SK-N-SH (cell line): ENCODE results near the gene TCEAL9.
"Not testable (repeated sequence)": the region's sequence is repeated elsewhere in the genome, so short reads cannot be mapped to it uniquely, and the experiment has no call there.

Experiments
- ELF1 ChIP-seq: IDR thresholded peaks from 2 replicates; pipeline ENCODE4 v1.4.0; 2012
- EP300 ChIP-seq, 2 experiments: IDR thresholded peaks; 2 replicates each; pipeline versions ENCODE4 v1.4.0 to v1.6.1; 2012; ENCODE audit warnings: borderline replicate concordance in 1 of 2, low read depth in 1 of 2, low read length in 1 of 2
- FOXM1 ChIP-seq: IDR thresholded peaks from 2 replicates; pipeline ENCODE4 v1.4.0; 2012; ENCODE audit warnings: low read depth, mild to moderate bottlenecking
- IRF3 ChIP-seq: fragments of 150-350 bp; IDR thresholded peaks from 2 replicates; pipeline ENCODE4 v1.6.1; 2016; ENCODE audit warnings: mild to moderate bottlenecking, low read depth, low read length
- SIN3A ChIP-seq: IDR thresholded peaks from 2 replicates; pipeline ENCODE4 v1.6.1; 2012; ENCODE audit warnings: low read depth, mild to moderate bottlenecking, low read length, moderate library complexity, borderline replicate concordance
- SMC3 ChIP-seq: IDR thresholded peaks from 2 replicates; pipeline ENCODE4 v1.6.1; 2012; ENCODE audit warnings: low read depth, low read length, improper control_type of control experiment
- TF ChIP-seq, protein P1 (sequence below): fragments of 200-600 bp; sonication (generic); IDR thresholded peaks from 2 replicates; pipeline ENCODE4 v1.6.1; 2017; ENCODE audit warnings: antibody characterized with exemption, mild to moderate bottlenecking, moderate library complexity

GRCh38 chrX:103385283-103385830 lies 29.1 kb downstream of the TCEAL9 start:
- not testable (repeated sequence) for TF ChIP-seq IRF3; SMC3; ELF1; FOXM1; SIN3A; EP300 (IDR thresholded peaks at IDR 0.05; ENCODE audit: borderline replicate concordance in 1 of 2, low read depth in 1 of 2, low read length in 1 of 2)
- TF ChIP-seq, protein P1, sequence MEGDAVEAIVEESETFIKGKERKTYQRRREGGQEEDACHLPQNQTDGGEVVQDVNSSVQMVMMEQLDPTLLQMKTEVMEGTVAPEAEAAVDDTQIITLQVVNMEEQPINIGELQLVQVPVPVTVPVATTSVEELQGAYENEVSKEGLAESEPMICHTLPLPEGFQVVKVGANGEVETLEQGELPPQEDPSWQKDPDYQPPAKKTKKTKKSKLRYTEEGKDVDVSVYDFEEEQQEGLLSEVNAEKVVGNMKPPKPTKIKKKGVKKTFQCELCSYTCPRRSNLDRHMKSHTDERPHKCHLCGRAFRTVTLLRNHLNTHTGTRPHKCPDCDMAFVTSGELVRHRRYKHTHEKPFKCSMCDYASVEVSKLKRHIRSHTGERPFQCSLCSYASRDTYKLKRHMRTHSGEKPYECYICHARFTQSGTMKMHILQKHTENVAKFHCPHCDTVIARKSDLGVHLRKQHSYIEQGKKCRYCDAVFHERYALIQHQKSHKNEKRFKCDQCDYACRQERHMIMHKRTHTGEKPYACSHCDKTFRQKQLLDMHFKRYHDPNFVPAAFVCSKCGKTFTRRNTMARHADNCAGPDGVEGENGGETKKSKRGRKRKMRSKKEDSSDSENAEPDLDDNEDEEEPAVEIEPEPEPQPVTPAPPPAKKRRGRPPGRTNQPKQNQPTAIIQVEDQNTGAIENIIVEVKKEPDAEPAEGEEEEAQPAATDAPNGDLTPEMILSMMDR, result not testable (repeated sequence)
